ENCODE measurements around the gene UBE2M. TPM values are rescaled to one million over a fixed set of nuclear protein-coding genes. Genes with fewer than 3 reads are reported as not detected.

Gene UBE2M
- polyA plus RNA-seq, 1 donor (not counting 4 experiments of a cell fraction or from before 2014, with no cell fraction given): 82.6 TPM

DNA sequence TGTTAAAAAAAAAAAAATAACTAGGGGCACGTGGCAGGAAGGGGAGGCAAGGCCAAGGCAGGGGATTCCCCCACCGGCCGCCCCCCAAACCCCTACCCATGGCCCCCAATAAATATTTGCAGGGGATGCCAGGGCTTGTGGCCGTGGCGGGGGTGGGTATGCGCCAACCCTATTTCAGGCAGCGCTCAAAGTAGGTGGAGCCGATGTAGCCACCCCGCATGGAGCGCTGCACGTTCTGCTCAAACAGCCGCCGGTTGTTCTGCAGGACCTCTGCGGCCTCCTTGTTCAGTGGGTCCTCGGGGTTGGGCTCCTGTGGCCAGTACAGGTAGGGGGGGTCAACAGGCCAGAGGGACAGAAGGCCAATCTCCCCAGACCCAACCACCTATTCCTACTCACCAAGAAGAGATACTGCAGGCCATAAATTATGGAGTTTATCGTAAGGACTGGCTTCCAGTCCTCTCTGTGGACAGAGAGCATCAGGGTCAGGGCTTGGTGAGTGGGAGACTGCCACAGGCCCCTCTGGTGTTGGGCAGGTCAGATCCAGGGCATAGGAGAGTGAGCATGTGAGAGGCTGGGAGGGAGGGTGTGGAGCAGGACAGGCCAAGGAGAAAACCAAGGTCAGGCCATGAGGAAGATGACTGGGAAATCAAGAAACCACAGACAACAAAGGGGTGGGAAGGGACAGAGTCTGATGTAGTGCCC is 2.3 kb downstream of the UBE2M start:
- Histone ChIP-seq H3K9ac (ENCODE audit: control insufficient read depth, extremely low read depth, insufficient read depth, low read length) (no peak overlapping the region), H3K4me3 (ENCODE audit: control insufficient read depth in 2 of 3, extremely low read depth in 1 of 3, insufficient read depth in 2 of 3, low read depth in 1 of 3, low read length in 3 of 3) (no peak overlapping the region)

GRCh38 chr19:58555369-58555885 is 3.0 kb downstream of the UBE2M start:
- Histone ChIP-seq H3K79me2 (ENCODE audit: control insufficient read depth, insufficient read depth, low read length) (peaks cover 47% of the 10 kb centered on the region), H4K20me1 (ENCODE audit: control insufficient read depth, extremely low read depth, insufficient read depth, low read length) (peaks cover 5% of the 10 kb centered on the region), H3K27me3 (ENCODE audit: control insufficient read depth, extremely low read depth, insufficient read depth, low read length) (no peaks in the 10 kb centered on the region), H3K27ac (ENCODE audit: control insufficient read depth, insufficient read depth, low read length) (peak overlapping the region; percentile 86), H3K9me1 (ENCODE audit: control insufficient read depth, extremely low read depth, insufficient read depth, low read length) (no peaks in the 10 kb centered on the region), H3K4me1 (ENCODE audit: control insufficient read depth, extremely low read depth, insufficient read depth, low read length) (peaks cover 34% of the 10 kb centered on the region), H3K4me2 (ENCODE audit: control insufficient read depth, extremely low read depth, insufficient read depth, low read depth, low read length) (peak overlapping the region; percentile 97), H3K9me3 (ENCODE audit: control insufficient read depth, low read depth, low read length) (no peaks in the 10 kb centered on the region), H3K4me3 (ENCODE audit: control insufficient read depth in 2 of 3, extremely low read depth in 1 of 3, insufficient read depth in 2 of 3, low read depth in 1 of 3, low read length in 3 of 3) (peak overlapping the region; percentile 67 to 92 (median 89)), H2AFZ (ENCODE audit: control insufficient read depth, low read length) (peak overlapping the region; percentile 79), H3K36me3 (ENCODE audit: control insufficient read depth in 2 of 2, extremely low read depth in 1 of 2, insufficient read depth in 2 of 2, low read length in 2 of 2) (peaks cover 28 to 33% of the 10 kb centered on the region in 2 experiments), H3K9ac (ENCODE audit: control insufficient read depth, extremely low read depth, insufficient read depth, low read length) (peak overlapping the region; percentile 91)
- no peak for TF ChIP-seq EZH2 (IDR thresholded peaks at IDR 0.05; ENCODE audit: low read length)
- TF ChIP-seq CTCF (optimal IDR thresholded peaks at IDR 0.05 in 1 of 3, IDR thresholded peaks at IDR 0.05 in 1 of 3, conservative IDR thresholded peaks at IDR 0.05 in 1 of 3; ENCODE audit: extremely low read depth in 1 of 3, insufficient read depth in 2 of 3, low read length in 3 of 3): no peak
- FAIRE-seq: no peak
- no peak for DNase-seq (ENCODE audit: low read depth, low spot score)
- dilution Hi-C loops (cut with MboI; ENCODE audit: extremely low pct_ligation_motif_present, low sequenced_read_pairs): no loop called here

More for the DNA sequence above, 2.3 kb downstream of the UBE2M start:
- DNase-seq (ENCODE audit: low read depth, low spot score): no peak
- Histone ChIP-seq H3K9me3 (ENCODE audit: control insufficient read depth, low read depth, low read length) (no peaks in the 10 kb centered on the region), H3K4me2 (ENCODE audit: control insufficient read depth, extremely low read depth, insufficient read depth, low read depth, low read length) (no peak overlapping the region), H3K27me3 (ENCODE audit: control insufficient read depth, extremely low read depth, insufficient read depth, low read length) (no peaks in the 10 kb centered on the region), H3K27ac (ENCODE audit: control insufficient read depth, insufficient read depth, low read length) (no peak overlapping the region), H4K20me1 (ENCODE audit: control insufficient read depth, extremely low read depth, insufficient read depth, low read length) (peaks cover 2% of the 10 kb centered on the region), H3K9me1 (ENCODE audit: control insufficient read depth, extremely low read depth, insufficient read depth, low read length) (no peaks in the 10 kb centered on the region), H3K4me1 (ENCODE audit: control insufficient read depth, extremely low read depth, insufficient read depth, low read length) (peaks cover 34% of the 10 kb centered on the region), H3K36me3 (ENCODE audit: control insufficient read depth in 2 of 2, extremely low read depth in 1 of 2, insufficient read depth in 2 of 2, low read length in 2 of 2) (peaks cover 24 to 27% of the 10 kb centered on the region in 2 experiments), H3K79me2 (ENCODE audit: control insufficient read depth, insufficient read depth, low read length) (peaks cover 43% of the 10 kb centered on the region), H2AFZ (ENCODE audit: control insufficient read depth, low read length) (no peak overlapping the region)
- dilution Hi-C loops (cut with MboI; ENCODE audit: extremely low pct_ligation_motif_present, low sequenced_read_pairs): no loop called here
- FAIRE-seq: no peak
- no peak for TF ChIP-seq CTCF (optimal IDR thresholded peaks at IDR 0.05 in 1 of 3, IDR thresholded peaks at IDR 0.05 in 1 of 3, conservative IDR thresholded peaks at IDR 0.05 in 1 of 3; ENCODE audit: extremely low read depth in 1 of 3, insufficient read depth in 2 of 3, low read length in 3 of 3)
- no peak for TF ChIP-seq EZH2 (IDR thresholded peaks at IDR 0.05; ENCODE audit: low read length)

Data from keratinocyte (primary cell).